LNCaP clone FGC (cell line): ENCODE results near the gene DNAJB5.
"Not testable (repeated sequence)": the region's sequence is repeated elsewhere in the genome, so short reads cannot be mapped to it uniquely, and the experiment has no call there.

Source experiments
- DNase-seq: peaks from one replicate; pipeline ENCODE4 v3.0.0-alpha.2; 2011; ENCODE audit warnings: low read depth
- H3K4me3 ChIP-seq: 2 replicates; pipeline ENCODE4 v1.5.1; 2011; ENCODE audit warnings: mild to moderate bottlenecking, low read depth, low read length, control low read depth
- TF ChIP-seq, protein P1 (sequence below): IDR thresholded peaks from 2 replicates; pipeline ENCODE4 v1.5.1; 2012; ENCODE audit warnings: mild to moderate bottlenecking; ENCODE audit not compliant: control insufficient read depth, insufficient read depth; ENCODE audit errors: extremely low read depth

DNAJB5 gene

DNA sequence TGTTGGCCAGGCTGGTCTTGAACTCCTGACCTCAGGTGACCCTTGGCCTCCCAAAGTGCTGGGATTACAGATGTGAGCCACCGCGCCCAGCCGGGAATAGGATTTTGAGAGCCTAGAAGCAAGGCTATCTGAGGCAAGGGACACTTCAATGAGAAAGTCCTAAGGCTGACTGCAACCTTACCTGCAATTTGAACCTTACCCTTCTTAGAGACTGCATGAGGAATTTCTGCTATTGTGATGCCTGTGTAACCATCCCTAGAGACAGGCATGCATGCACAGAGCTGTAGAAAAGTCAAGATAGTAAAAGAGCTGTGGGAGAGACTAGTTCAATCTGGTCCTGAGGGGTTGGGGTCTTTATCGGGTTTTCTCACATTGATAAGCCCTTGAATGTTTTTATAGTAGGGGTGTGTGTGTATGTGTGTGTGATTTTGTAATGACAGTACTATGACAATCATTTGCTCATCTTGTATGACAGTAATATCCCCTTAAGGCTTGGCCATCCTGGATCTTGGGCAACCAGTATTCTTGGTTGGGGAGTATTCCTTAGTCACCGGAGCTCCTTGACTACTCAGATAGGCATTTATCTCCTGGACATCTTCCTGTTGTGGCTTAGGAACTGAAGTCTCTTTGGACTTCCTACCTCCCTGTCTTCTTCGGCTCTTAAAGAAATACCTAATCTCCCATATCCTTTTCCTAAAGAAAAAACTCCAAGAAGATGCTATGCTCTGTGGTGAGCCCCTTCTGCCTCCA is 11.2 kb downstream of the DNAJB5 start:
- no peak for DNase-seq
- TF ChIP-seq, protein P1, sequence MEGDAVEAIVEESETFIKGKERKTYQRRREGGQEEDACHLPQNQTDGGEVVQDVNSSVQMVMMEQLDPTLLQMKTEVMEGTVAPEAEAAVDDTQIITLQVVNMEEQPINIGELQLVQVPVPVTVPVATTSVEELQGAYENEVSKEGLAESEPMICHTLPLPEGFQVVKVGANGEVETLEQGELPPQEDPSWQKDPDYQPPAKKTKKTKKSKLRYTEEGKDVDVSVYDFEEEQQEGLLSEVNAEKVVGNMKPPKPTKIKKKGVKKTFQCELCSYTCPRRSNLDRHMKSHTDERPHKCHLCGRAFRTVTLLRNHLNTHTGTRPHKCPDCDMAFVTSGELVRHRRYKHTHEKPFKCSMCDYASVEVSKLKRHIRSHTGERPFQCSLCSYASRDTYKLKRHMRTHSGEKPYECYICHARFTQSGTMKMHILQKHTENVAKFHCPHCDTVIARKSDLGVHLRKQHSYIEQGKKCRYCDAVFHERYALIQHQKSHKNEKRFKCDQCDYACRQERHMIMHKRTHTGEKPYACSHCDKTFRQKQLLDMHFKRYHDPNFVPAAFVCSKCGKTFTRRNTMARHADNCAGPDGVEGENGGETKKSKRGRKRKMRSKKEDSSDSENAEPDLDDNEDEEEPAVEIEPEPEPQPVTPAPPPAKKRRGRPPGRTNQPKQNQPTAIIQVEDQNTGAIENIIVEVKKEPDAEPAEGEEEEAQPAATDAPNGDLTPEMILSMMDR: no peak
- H3K4me3 ChIP-seq: no peak overlapping the region

GRCh38 chr9:35001285-35001677 is 11.7 kb downstream of the DNAJB5 start:
- TF ChIP-seq, protein P1: no peak
- DNase-seq: no peak
- H3K4me3 ChIP-seq: no peak overlapping the region

DNA sequence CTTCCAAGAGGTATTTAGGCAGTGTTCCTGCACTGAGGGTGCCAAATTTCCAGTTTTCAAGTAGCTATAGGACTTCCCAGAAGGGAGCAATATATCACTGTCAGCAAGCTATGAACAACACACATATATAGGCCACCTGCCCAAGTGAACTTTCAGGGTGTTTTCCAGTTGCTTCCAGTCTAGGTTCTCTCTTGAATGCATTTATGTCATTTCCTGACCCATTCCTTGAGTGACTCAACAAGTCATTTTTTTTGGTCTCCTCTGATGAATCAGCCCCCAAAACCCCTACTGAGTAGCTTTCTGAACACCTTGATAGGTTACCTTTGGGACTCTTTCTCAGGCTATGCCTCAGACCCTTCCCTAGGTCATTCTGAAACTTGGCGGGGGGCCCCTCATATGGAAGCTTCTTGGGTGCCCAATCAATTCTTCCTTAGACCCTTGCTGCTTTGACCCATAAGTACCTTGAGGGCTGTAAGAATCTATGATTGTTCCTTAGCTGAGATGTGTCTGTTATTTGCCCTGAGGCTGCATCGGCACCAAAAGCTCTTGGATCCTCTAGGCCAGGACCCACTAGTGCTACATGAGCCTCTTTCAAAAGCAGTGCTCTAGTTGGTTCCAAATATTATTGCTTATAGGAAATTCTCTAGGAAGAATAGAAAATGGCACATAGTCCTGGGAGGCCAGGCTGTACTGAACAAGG is 12.4 kb downstream of the DNAJB5 start:
- H3K4me3 ChIP-seq: no peak overlapping the region
- DNase-seq: no peak
- TF ChIP-seq, protein P1: no peak

- DNase-seq: no peak
- H3K4me3 ChIP-seq: no peak overlapping the region
- TF ChIP-seq, protein P1: no peak
Measured at GRCh38 chr9:35002623-35003022, 13.1 kb downstream of the DNAJB5 start.

- DNase-seq: not testable (repeated sequence)
Measured at GRCh38 chr9:35004299-35004698, 14.8 kb downstream of the DNAJB5 start.

GRCh38 chr9:35010351-35010958 is 20.9 kb downstream of the DNAJB5 start:
- TF ChIP-seq, protein P1: no peak
- no peak overlapping the region for H3K4me3 ChIP-seq
- no peak for DNase-seq

More at GRCh38 chr9:35004299-35004698, 14.8 kb downstream of the DNAJB5 start:
- not testable (repeated sequence) for H3K4me3 ChIP-seq

DNA sequence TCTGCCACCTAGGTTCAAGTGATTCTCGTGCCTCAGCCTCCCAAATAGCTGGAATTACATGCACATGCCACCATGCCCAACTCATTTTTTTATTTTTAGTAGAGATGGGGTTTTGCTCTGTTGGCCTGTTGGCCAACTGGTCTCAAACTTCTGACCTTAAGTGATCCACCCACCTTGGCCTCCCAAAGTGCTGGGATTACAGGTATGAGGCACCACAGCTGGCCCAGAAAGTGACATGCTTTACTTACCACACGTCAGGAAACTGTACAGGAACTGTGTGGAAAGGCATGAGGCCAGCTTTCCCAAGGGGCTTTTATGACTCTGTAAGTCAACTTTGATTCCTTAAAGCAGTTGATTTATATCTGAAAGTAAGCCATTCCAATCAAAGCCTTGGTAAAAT is 25.0 kb downstream of the DNAJB5 start:
- DNase-seq: no peak
- TF ChIP-seq, protein P1: no peak
- no peak overlapping the region for H3K4me3 ChIP-seq

- not testable (repeated sequence) for H3K4me3 ChIP-seq, DNase-seq
Measured at GRCh38 chr9:35023443-35023842, 33.9 kb downstream of the DNAJB5 start.
